ENCODE results near the gene SERPINH1. TPM values are rescaled to one million over a fixed set of nuclear protein-coding genes. Genes with fewer than 3 reads are reported as not detected.

SERPINH1 gene
- 100 to 1,000 TPM; 298 to 570 (median 375) TPM for polyA plus RNA-seq (ENCODE audit: insufficient read length in 10 of 10)
- long read RNA-seq, donor 1, transcript SERPINH1-201 (5 exons, 2,225 nt): major isoform, 135 of 199 reads
- long read RNA-seq, donor 1, partial matches to known transcripts: 60 of 199 reads
- long read RNA-seq, donor 1, other reads (novel, unspliced or antisense): 0 of 199 reads
- long read RNA-seq, donor 2, transcript SERPINH1-201 (5 exons, 2,225 nt): major isoform, 72 of 94 reads
- long read RNA-seq, donor 2, partial matches to known transcripts: 20 of 94 reads
- long read RNA-seq, donor 2, other reads (novel, unspliced or antisense): 0 of 94 reads
- long read RNA-seq, donor 3: 0 reads
- long read RNA-seq, donor 4, transcript SERPINH1-201 (5 exons, 2,225 nt): major isoform, 42 of 229 reads
- long read RNA-seq, donor 4, partial matches to known transcripts: 183 of 229 reads
- long read RNA-seq, donor 4, other reads (novel, unspliced or antisense): 0 of 229 reads
- long read RNA-seq, donor 5, transcript SERPINH1-201 (5 exons, 2,225 nt): major isoform, 152 of 236 reads
- long read RNA-seq, donor 5, partial matches to known transcripts: 73 of 236 reads
- long read RNA-seq, donor 5, other reads (novel, unspliced or antisense): 8 of 236 reads
- long read RNA-seq, donor 6, transcript SERPINH1-201 (5 exons, 2,225 nt): major isoform, 101 of 349 reads
- long read RNA-seq, donor 6, partial matches to known transcripts: 244 of 349 reads
- long read RNA-seq, donor 6, other reads (novel, unspliced or antisense): 0 of 349 reads
- long read RNA-seq, donor 7, transcript SERPINH1-201 (5 exons, 2,225 nt): major isoform, 69 of 194 reads
- long read RNA-seq, donor 7, partial matches to known transcripts: 123 of 194 reads
- long read RNA-seq, donor 7, other reads (novel, unspliced or antisense): 0 of 194 reads
- long read RNA-seq, donor 8, transcript SERPINH1-201 (5 exons, 2,225 nt): major isoform, 71 of 117 reads
- long read RNA-seq, donor 8, partial matches to known transcripts: 44 of 117 reads
- long read RNA-seq, donor 8, other reads (novel, unspliced or antisense): 0 of 117 reads
- long read RNA-seq, donor 9, transcript SERPINH1-201 (5 exons, 2,225 nt): major isoform, 12 of 54 reads
- long read RNA-seq, donor 9, partial matches to known transcripts: 42 of 54 reads
- long read RNA-seq, donor 9, other reads (novel, unspliced or antisense): 0 of 54 reads

DNA sequence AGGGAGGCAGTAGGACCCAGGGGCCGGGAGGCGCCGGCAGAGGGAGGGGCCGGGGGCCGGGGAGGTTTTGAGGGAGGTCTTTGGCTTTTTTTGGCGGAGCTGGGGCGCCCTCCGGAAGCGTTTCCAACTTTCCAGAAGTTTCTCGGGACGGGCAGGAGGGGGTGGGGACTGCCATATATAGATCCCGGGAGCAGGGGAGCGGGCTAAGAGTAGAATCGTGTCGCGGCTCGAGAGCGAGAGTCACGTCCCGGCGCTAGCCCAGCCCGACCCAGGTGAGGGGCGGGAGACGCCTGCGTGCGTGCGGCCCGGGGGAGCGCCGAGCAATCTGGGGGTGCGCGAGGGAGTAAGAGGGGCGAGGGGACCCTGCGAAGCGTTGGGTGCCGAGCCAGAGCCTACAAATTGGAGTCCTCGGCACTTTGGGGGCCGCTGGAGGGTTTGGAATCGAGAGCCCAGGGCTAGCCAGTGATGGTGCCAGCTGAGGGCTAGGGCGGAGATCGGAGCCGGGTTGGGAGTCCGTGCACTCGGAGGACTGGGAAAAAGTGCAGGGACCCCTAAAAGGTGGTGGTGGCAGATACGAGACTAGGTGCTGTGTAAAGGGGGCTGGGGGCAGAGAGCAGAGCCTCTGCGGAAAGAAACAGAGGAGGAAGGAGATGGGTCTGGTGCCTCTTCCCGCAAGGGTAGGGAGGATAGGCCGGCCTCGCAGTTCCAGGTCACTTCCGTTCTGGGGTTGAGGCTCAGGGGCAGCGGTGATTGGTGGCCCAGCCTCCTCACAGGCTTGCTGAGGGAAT lies at the start of gene SERPINH1:
SERPINH1 (plus strand) TSS at position 206 of the 788 bp plus-strand sequence. CDS start 4,097 bp downstream, outside the sequence.
- peak; percentile 93 to 95 (median 93) for DNase-seq

DNA sequence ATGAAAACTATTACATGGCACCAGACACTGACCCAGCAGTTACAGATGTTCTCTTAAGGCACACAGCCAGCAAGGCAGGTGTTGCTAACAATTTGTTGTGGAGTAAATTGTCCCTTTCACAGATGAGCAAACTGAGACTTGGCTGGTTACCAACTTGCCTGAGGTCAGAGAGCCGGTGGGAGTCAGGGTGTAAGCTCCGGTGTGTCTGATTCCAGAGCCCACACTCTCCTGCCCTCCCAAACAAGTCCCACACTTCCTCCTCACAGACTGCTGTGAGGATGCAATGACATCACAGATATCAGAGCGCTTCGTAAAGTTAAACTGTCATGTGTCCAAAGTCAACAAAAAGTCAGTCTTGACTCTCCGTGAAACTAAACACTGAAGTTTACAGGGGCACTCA lies 48.8 kb upstream of the SERPINH1 start:
- DNase-seq: no peak

DNA sequence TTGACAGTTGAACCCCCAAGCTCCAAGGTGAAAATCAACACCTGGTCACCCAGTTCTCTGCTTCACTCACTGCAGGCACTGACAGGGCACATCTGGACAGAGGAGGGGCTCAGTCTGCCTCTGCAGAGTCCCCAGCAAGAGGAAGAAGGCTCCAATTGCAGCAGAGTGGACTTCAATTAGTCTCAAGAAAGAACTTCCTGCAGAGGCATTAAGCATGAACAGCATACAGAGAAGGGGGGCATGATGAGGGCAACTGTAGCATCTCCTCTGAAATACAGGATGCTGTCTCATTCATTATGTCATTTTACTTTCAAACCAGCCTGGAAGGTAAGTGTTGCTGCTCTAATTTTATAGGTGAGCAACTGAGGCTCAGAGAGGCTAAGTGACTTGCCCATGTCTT lies 47.5 kb upstream of the SERPINH1 start:
- DNase-seq: no peak

DNA sequence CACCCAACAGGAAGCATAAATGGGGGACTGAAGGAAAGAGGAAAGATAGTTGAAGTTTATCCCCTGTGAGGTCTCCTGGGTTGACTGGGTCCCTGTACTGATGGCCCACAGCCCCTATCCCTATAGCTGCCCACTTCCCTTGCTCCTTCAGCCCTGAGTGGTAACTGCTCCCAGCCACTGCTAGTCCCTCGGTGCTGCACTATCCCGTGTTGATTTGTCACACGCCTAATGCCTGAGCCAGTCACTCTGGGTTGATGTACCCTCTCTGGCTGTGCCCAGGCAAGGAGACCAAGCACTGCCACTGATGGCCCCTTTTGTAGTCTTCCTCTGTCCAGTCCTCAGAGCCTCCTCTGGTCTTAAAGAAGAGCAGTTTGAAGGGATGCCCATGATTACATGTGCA lies 45.9 kb upstream of the SERPINH1 start:
- no peak for DNase-seq

DNA sequence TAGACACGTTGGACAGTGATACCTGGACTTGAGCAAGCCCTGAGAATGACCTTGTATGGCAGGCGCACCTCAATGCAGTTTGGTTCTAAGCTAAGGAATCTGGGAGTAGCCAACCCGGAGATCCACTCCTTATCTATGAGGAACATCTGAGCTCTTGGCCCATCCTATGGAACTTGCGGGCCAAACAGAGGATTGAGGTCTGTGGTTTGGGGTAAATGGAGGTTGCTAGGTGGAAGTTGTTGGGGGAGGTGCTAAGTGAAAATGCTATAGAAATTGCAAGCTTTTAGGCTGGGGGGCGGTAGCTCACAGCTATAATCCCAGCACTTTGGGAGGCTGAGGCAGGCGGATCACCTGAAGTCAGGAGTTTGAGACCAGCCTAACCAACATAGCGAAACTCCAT lies 45.2 kb upstream of the SERPINH1 start:
- no peak for DNase-seq

DNA sequence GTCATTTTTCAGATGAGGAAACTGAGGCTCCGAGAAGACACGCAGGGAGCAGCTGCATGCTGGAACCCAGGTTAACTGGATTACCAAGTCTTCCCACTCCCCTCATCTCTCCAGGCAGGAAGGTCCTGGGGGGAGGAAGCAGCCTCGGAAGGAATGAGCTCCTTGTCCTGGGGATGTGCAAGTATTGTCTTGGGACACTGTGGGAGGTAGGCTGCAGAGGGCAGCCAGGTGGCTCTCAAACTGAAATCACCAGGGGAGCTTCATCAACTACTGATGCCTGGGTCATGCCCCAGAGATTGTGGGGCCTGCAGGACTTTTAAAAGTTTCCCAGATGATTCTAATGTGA lies 43.9 kb upstream of the SERPINH1 start:
- no peak for DNase-seq

DNA sequence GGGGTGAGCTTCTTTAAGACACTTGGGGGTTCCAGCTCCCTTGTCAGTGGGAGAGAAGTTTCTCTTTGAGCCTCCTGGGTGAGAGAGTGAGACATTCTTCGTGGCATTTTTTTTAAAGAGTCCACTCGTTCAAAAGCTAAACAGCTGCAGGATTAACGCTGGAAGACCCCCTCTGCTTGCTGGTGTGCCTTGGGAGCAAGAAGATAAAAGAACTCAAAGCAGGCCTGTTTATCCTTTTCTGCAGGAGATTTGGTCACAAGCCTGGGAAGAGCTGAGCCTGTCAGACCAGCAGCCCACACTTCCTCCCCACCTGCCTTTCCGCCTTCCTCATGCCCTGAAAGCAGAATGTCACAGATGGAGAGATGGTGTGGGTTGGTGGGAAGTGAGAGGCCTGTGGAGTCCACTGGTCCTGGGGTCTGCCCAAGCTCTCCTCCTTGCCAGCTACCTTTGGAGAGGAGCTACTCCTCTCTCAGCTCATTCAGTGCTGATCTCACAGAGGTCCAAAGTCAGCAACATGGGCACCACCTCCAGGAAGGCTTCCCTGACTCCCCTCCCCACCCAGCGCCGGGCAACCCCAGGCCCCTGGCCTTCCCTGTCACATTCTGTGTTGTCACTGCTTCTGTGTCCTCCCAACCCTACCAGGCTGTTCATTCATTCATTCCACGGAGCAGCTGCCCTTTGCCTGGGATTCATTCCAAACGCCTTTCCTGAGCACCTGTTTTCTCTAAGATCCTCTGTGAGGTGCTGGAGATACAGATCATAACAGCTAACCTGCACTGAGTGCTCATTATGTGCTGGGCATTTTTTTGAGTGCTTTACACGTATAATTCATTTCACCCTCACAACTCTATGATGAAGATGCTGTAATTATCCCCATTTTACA lies 43.0 kb upstream of the SERPINH1 start:
- peak in 1 of 3 donors; percentile 38 for DNase-seq

DNA sequence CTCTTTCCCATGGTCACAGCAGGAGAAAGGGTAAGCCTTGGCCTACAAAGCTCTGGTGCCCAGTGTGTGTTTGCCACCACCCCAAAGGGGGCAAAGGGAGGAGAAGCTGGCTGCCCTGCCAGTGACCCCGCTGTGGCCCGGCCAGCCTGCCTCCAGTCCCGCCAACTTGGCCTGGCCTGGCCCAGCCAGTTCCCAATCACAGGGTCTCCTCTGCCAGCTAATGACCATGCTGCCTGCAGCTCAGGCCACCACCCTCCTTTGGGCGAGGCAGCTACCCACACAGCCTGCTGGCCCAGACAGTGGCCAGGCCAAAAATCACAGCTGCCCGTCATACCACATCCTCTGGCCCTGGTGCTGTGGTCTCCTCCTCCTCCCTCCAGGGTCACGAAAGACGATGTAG lies 41.4 kb upstream of the SERPINH1 start:
- peak in 1 of 3 donors; percentile 39 for DNase-seq

DNA sequence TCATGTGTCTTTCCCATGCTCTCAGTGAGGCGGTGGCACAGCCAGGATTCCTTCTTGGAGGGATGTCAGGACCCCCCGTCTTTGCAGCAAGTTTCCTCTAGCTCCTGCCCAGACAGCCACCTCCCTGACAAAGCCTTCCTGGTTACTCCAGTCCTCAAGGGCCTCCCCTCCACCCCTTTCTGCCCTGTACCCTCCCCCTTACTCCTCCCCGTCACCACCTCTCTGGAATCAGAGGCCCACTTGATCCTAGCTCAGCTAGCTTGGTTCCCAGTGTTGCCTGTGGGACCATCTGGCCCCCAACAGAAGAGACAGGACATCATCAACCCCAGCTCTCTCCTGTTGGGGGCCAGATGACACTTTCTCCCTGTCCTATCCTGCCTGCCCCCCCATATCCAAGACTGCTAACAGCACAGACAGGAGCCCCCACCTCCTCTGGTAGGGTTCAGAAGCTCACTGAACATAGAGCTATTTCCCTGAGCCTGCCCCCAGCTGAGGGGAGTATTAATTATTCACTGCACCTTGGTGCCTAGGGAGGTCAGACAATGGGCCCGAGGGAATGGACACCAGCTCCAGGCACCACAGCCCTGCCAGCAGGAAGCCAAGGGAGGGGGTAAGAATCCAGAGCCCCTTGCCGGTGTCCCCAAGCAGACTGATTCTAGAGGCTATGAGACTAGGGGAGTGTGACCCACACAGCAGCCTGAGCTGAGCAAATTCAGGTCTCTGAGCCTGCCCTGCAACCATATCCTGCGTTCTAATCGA lies 39.6 kb upstream of the SERPINH1 start:
- no peak for DNase-seq

DNA sequence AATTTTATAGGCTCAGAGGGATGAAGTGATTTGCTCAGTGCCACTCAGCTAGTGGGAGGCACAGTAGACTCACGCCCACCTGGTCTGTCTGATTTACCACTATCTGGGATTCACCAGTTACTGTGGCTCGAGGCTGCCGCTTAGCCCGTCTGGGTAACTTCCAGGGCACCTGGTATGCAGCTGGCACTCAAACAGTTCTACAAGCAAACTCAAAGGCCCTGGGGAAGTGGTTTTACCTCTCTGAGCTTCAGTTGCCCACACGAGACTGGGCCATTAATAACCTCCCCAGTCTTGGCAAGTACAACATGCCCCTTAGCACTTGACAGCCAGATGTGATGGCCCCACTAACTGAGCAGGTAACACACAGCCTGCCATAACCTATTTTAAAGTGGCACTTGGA lies 38.9 kb upstream of the SERPINH1 start:
- DNase-seq: no peak

DNA sequence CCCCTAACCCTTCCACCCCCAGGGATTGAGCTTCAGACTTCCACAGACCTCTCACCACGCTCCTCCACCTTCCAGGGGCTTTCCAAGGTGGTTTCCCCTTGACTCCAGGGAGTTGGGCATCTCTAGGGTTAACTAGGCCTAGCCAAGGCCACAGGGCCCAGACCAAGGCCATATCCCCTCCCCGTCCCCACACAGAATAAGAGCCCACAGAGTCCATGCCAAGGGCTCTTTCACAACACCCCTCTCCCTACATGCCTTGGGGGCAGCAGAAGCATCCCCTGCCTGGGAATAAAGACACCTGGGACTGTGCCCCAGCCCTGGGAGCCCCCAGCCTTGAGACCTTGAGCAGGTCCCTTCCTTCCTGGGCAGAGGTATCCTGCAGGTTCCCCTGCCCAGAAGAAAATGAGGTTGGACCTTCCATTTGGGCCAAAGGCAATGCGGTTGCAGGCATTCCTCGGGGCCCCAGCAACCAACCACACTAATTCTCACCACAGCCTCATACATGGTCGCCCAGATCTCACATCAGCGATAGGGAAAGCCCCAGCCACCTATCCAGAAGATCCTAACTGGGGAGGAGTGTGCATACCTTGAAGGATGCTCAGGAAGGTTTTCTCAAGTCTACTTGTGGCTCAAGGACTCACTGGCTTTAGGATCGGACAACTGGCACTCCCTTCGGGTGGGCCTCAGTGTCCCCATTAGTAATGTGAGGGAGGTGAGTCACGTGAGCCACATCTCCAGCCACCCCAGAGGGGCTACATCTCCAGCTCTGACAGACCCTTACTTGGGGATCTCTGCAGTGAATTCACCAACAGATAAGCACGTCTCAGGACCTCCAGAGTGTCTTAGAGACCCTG lies 38.0 kb upstream of the SERPINH1 start:
- DNase-seq: no peak

DNA sequence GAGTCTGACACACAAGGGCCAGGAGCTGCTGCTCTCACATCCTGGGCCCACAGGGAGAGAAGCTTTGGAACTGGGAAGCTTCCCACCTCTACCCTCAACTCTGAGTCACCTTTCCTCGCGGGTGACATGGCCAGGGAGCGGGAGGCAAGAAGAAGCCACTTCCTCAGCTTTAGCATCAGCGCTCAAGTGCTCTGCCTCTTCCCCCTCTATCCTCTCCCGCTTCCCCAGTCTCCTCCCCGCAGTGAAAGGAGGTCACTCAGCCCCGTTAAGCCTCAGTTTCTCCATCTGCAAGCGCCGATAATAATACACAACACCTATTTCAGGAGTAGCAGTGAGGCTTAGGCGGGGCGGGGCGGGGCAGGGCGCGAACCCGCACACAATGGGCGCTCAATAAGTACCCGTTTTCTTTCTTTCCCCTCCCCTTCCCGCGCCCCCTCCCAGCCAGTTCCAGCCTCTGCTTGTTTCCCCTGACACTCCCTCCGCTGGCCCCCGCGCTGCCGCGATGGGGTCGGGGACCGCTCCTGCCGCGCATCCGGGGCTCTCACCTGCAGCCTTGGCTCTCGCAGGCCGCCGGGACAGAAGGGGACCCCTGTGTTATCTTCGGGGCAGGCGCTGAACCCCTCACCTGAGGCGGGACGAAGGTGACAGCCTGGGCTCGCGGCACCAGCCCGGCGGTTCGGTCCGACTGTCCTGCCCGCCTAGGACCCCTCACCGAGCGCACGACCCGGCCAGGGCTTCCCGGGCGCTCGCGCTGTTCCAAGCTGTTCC lies 37.2 kb upstream of the SERPINH1 start:
- DNase-seq: peak in 1 of 3 donors; percentile 34

DNA sequence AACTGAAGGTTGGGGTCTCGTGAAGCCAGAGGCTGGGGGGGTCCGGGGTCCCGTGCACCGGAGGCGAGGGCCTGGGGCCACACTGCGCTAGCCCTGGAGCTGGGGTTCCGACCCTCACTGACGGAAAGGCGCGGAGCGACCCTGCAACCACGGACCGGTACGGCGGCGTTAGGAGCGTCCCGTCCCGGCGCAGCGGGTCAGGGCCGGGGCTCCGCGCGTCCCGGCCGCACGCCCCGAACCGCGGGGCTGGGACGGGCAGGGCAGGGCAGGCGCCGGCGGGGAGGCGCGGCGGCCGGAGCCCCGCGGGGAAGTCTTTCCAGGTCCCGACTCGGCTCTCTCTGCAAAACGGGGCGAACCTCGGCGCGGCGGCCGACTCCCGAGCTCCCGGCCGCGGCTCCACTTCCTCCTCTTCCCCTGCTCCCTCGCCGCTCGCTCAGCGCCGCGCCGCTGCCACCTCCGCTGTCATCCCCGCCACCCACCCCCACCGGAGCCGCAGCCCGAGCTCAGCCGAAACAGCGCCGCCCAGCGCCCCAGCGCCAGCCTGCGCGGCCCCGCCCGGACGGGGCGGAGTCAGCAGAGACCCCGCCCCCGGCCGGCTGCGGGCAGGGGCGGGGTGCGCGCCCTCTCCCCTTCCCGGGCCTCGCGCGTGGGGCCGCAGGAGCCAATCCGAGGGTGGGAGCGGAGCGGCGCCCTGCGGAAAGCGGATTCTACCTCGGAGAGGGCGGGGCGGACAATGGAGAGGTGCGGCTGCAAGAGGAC lies 36.4 kb upstream of the SERPINH1 start, which contains the start of gene GDPD5:
GDPD5 (minus strand) TSS at position 509 of the 759 bp plus-strand sequence. CDS start 48,206 bp downstream, outside the sequence.
- peak; percentile 85 to 95 (median 91) for DNase-seq

DNA sequence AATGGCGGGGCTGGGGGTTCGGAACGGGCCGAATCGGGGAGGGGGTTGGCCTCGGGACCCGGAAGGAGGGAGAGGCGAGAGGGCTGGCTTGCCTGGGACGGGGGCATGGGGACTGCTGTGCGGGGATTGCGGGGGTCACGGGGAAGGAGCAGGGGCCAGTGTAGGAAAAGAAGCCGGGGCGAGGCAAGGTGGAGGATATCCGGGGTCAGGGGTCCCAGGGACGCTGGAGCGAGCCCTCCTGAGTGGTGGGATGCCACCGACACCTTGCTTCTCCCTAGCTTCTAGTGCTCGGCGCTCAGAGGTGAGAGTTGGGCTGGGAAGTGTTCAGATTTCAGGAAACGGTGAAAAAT lies 35.9 kb upstream of the SERPINH1 start:
- DNase-seq: peak in 1 of 3 donors; percentile 17

DNA sequence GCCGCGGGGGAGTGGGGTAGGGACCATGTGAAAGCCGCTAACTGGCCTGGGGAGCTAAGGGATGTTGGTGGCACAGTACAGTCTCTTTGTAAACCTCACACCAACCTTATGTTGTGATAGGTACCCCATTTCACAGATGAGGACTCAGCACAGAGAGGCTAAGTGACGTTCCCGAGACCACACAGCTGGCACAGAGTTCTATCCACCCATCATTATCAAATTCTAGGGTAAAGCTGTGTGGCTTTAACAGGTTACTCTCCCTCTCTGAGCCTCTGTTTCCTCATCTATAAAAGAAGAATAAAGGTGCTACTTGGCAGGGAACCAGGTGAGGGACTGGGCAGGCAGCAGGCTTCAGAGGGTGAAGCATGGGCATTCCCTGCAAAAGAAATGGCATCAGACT lies 34.9 kb upstream of the SERPINH1 start:
- no peak for DNase-seq

DNA sequence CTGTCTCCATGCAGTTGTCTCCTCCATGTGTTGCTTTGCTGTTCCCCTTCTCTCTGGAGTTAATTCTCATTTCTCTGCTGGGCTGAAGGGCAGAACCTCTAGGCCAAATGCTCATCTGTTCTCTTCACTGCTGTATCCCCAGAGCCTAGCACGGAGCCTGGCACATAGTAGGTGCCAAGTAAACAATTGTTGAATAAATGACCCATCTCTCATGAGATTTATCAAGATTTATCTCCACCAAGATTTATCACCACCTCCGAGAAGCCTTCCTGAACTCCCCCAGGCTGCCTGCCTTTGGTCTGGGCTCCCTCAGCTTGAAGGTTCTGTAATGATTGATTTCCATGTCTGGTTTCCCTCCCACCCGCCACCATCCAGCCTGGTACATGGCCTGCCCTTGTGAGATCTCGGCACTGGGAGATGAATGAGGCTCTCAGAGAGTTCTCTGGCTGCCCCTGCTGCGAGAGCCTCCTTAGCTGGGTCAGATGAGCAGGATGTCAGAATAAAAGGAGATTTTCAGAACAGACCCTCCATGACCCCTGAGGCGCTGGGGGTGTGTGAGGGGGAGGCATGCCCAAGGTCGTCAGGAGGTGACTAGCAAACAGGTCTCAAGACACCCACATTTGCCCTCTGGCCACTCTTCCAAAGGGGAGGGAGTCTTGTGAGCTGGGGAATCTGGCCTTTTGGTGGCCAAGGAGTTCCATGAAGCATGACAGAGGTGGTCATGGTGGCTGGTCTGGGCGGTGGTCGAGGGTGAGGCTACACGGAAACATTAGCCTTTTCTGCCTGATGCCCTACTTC lies 33.9 kb upstream of the SERPINH1 start:
- no peak for DNase-seq
